Measurements from ENCODE around the gene CYP2J2.

- TF ChIP-seq EZH2 (IDR thresholded peaks at IDR 0.05) (no peak), CTCF (IDR thresholded peaks at IDR 0.05) (no peak)
Measured at GRCh38 chr1:59973719-59974118, 47.1 kb upstream of the CYP2J2 start.
